Left ventricle myocardium inferior (tissue), 1 donor: ENCODE results near the gene ARAF. TPM values are rescaled to one million over a fixed set of nuclear protein-coding genes. Genes with fewer than 3 reads are reported as not detected.

Experiments used
- DNase-seq: peaks from one replicate; pipeline ENCODE4 v3.0.0-alpha.2; 2020
- H3K27ac ChIP-seq: fragments of 200-600 bp; replicated peaks from 2 replicates; pipeline ENCODE4 v1.8.0; 2021
- H3K27me3 ChIP-seq: fragments of 200-600 bp; 2 replicates; pipeline ENCODE4 v1.8.0; 2021; ENCODE audit warnings: low read depth
- H3K36me3 ChIP-seq: fragments of 200-600 bp; 2 replicates; pipeline ENCODE4 v1.8.0; 2021
- H3K4me1 ChIP-seq: fragments of 200-600 bp; 2 replicates; pipeline ENCODE4 v1.8.0; 2021
- H3K4me3 ChIP-seq: fragments of 200-600 bp; 2 replicates; pipeline ENCODE4 v1.8.0; 2021; ENCODE audit warnings: mild to moderate bottlenecking, moderate library complexity
- H3K9me3 ChIP-seq: fragments of 200-600 bp; replicated peaks from 2 replicates; pipeline ENCODE4 v1.8.0; 2021
- CTCF ChIP-seq: fragments of 200-600 bp; IDR thresholded peaks from 2 replicates; pipeline ENCODE4 v1.8.0; 2021; ENCODE audit warnings: antibody characterized with exemption, mild to moderate bottlenecking, borderline replicate concordance
- intact Hi-C: fragments of 100-400 bp; cut with micrococcal nuclease; formaldehyde crosslinking; loops from one replicate; pipeline ENCODE4 v1.11.0; 2022
- microRNA-seq: library from miRNA; unstranded; fragments of <30 nt; microRNA quantifications from one replicate; pipeline ENCODE4 v1.2.0, GENCODE V29; 2020
- total RNA-seq: library from RNA; stranded (reverse); fragmentation: NEBNext Ultra II Directional; extraction: Animal tissue kit (Norgen Biotek cat#: 25700); gene quantifications from one replicate; pipeline ENCODE4 v1.2.1, GENCODE V29; 2021
- donor health status: DM: no; HTN: yes; CAD: no; lungs with severe emphysema.

Gene ARAF
- total RNA-seq, 1 donor from 2014 or later, result 76.4 TPM

GRCh38 chrX:47619486-47620302, 58.7 kb downstream of the ARAF start, which contains the start of gene SYN1:
Gene SYN1, minus strand, starts transcription at chrX:47619857. Its CDS starts 129 bp downstream, at chrX:47619728.
- no peaks in the 10 kb centered on the region for H3K36me3 ChIP-seq
- H3K4me3 ChIP-seq, result peak within 1 kb of the TSS; percentile 60
- intact Hi-C loops, result no loop called here
- no peaks in the 10 kb centered on the region for H3K9me3 ChIP-seq
- peak; percentile 81 for DNase-seq
- TF ChIP-seq CTCF, result peak; percentile 28
- peaks cover 5% of the 10 kb centered on the region for H3K4me1 ChIP-seq
- H3K27ac ChIP-seq, result no peak within 1 kb of the TSS
- H3K27me3 ChIP-seq, result peaks cover 5% of the 10 kb centered on the region

DNA sequence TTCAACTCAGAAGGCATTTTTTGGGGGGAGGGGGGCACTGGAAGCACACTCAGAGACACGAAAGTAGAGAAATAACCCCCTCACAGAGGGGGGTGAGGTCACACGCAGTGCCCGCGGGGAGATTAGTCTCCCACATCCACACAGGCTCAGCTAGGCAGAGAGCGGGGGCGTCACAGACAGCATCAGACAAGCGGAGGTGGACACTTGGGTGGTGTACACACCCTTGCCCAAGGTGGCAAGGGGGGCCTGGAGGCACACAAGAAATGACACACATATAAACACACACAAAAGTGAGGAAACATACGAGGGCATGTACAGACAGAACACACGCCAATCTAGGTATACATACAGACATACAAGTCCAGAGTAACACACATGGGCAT, 59.3 kb downstream of the ARAF start:
- no peaks in the 10 kb centered on the region for H3K36me3 ChIP-seq
- H3K9me3 ChIP-seq, result no peaks in the 10 kb centered on the region
- no peak overlapping the region for H3K27ac ChIP-seq
- peaks cover 5% of the 10 kb centered on the region for H3K4me1 ChIP-seq
- no peak for DNase-seq
- intact Hi-C loops, result no loop called here
- H3K4me3 ChIP-seq, result peak overlapping the region; percentile 60
- peaks cover 5% of the 10 kb centered on the region for H3K27me3 ChIP-seq
- TF ChIP-seq CTCF, result no peak

Small RNA genes within 50 kb of the gene (microRNA-seq; reads per million reads assigned to microRNA genes)
- gene MIR4769, result not detected

Other genes with a start within 250 kb of the ARAF start
- gene ZNF157, start 190.6 kb upstream of the ARAF start, total RNA-seq, result not detected
- 16.1 TPM for gene ZNF41, start 78.0 kb upstream of the ARAF start, total RNA-seq
- 99.3 TPM for gene TIMP1, start 21.2 kb downstream of the ARAF start, total RNA-seq
- gene SYN1, start 58.7 kb downstream of the ARAF start, total RNA-seq, result 13.9 TPM
- gene CFP, start 68.7 kb downstream of the ARAF start, total RNA-seq, result 3.0 TPM
- gene ELK1, start 89.4 kb downstream of the ARAF start, total RNA-seq, result 21.3 TPM
- 93.5 TPM for gene UXT, start 98.0 kb downstream of the ARAF start, total RNA-seq